GM12801 (cell line): ENCODE measurements around the gene PARN.

Experiments
- CTCF ChIP-seq: IDR thresholded peaks from one replicate; pipeline ENCODE4 v1.5.1; 2011; ENCODE audit warnings: control low read depth; ENCODE audit not compliant: insufficient read length; ENCODE audit errors: extremely low read depth

Gene PARN

GRCh38 chr16:14602443-14602963, 27.6 kb downstream of the PARN start:
- no peak for TF ChIP-seq CTCF

- no peak for TF ChIP-seq CTCF
These were observed 29.9 kb downstream of the PARN start for GRCh38 chr16:14600164-14600563.

- no peak for TF ChIP-seq CTCF
These were observed 43.3 kb downstream of the PARN start for GRCh38 chr16:14586637-14587305.

- no peak for TF ChIP-seq CTCF
These were observed 44.8 kb downstream of the PARN start for GRCh38 chr16:14585287-14585686.

- TF ChIP-seq CTCF = no peak
These were observed 50.8 kb downstream of the PARN start for GRCh38 chr16:14579266-14579665.

- TF ChIP-seq CTCF = no peak
These were observed 53.5 kb downstream of the PARN start for GRCh38 chr16:14576532-14576931.

GRCh38 chr16:14576069-14576468, 54.0 kb downstream of the PARN start:
- no peak for TF ChIP-seq CTCF
